Measurements from ENCODE around the gene ATP9B. TPM values are rescaled to one million over a fixed set of nuclear protein-coding genes. Genes with fewer than 3 reads are reported as not detected.

Gene ATP9B
- total RNA-seq, 2 donors from 2014 or later: 22.5 to 72.9 TPM

- Histone ChIP-seq H3K4me1 (ENCODE audit: control insufficient read depth in 1 of 2, low read depth in 2 of 2) (no peaks in the 10 kb centered on the region), H3K27ac (no peak overlapping the region), H3K36me3 (no peaks in the 10 kb centered on the region), H3K4me3 (no peak overlapping the region), H3K27me3 (replicated peaks; ENCODE audit: insufficient read depth) (no peaks in the 10 kb centered on the region), H3K9me3 (no peaks in the 10 kb centered on the region)
- TF ChIP-seq, protein P1, sequence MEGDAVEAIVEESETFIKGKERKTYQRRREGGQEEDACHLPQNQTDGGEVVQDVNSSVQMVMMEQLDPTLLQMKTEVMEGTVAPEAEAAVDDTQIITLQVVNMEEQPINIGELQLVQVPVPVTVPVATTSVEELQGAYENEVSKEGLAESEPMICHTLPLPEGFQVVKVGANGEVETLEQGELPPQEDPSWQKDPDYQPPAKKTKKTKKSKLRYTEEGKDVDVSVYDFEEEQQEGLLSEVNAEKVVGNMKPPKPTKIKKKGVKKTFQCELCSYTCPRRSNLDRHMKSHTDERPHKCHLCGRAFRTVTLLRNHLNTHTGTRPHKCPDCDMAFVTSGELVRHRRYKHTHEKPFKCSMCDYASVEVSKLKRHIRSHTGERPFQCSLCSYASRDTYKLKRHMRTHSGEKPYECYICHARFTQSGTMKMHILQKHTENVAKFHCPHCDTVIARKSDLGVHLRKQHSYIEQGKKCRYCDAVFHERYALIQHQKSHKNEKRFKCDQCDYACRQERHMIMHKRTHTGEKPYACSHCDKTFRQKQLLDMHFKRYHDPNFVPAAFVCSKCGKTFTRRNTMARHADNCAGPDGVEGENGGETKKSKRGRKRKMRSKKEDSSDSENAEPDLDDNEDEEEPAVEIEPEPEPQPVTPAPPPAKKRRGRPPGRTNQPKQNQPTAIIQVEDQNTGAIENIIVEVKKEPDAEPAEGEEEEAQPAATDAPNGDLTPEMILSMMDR (IDR thresholded peaks at IDR 0.05): no peak
- no peak for DNase-seq (ENCODE audit: low spot score)
- ATAC-seq (ENCODE audit: insufficient number of reproducible peaks, low FRiP score, low read depth): no peak
These were observed 21.0 kb upstream of the ATP9B start for GRCh38 chr18:79048245-79048632.

GRCh38 chr18:79049506-79049905 is 19.7 kb upstream of the ATP9B start:
- Histone ChIP-seq H3K27ac (no peak overlapping the region), H3K27me3 (replicated peaks; ENCODE audit: insufficient read depth) (no peaks in the 10 kb centered on the region), H3K4me3 (no peak overlapping the region), H3K4me1 (ENCODE audit: control insufficient read depth in 1 of 2, low read depth in 2 of 2) (no peaks in the 10 kb centered on the region), H3K36me3 (no peaks in the 10 kb centered on the region), H3K9me3 (no peaks in the 10 kb centered on the region)
- DNase-seq (ENCODE audit: low spot score): no peak
- TF ChIP-seq, protein P1 (IDR thresholded peaks at IDR 0.05): no peak
- no peak for ATAC-seq (ENCODE audit: insufficient number of reproducible peaks, low FRiP score, low read depth)

DNA sequence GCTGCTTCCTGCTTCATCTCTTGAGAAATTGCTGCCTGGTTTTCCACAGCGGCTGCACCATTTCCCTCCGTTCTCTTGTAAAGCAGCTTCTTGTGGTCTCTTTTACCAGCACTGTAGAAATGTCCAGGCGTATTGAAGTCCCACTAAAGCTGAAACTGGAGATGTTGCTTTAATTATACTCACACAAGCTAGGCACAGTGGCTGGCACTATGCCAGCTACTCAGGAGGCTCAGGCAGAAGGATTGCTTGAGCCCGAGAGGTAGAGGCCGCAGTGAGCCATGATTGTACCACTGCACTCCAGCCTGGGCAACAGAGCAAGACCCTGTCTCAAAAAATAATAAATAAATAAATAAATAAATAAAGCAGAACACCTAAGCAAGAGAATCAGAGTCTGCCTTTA is 19.2 kb upstream of the ATP9B start:
- H3K4me3 ChIP-seq: no peak overlapping the region
- H3K27me3 ChIP-seq (replicated peaks; ENCODE audit: insufficient read depth): no peaks in the 10 kb centered on the region
- no peaks in the 10 kb centered on the region for H3K4me1 ChIP-seq (ENCODE audit: control insufficient read depth in 1 of 2, low read depth in 2 of 2)
- no peaks in the 10 kb centered on the region for H3K9me3 ChIP-seq
- no peak overlapping the region for H3K27ac ChIP-seq
- ATAC-seq (ENCODE audit: insufficient number of reproducible peaks, low FRiP score, low read depth) (no peak), DNase-seq (ENCODE audit: low spot score) (no peak)
- TF ChIP-seq, protein P1 (IDR thresholded peaks at IDR 0.05): no peak
- H3K36me3 ChIP-seq: no peaks in the 10 kb centered on the region

GRCh38 chr18:79056827-79057367 is 12.3 kb upstream of the ATP9B start:
- H3K36me3 ChIP-seq: no peaks in the 10 kb centered on the region
- TF ChIP-seq, protein P1 (IDR thresholded peaks at IDR 0.05): no peak
- no peak for ATAC-seq (ENCODE audit: insufficient number of reproducible peaks, low FRiP score, low read depth)
- H3K4me1 ChIP-seq (ENCODE audit: control insufficient read depth in 1 of 2, low read depth in 2 of 2): no peaks in the 10 kb centered on the region
- no peaks in the 10 kb centered on the region for H3K27me3 ChIP-seq (replicated peaks; ENCODE audit: insufficient read depth)
- no peak for DNase-seq (ENCODE audit: low spot score)
- no peaks in the 10 kb centered on the region for H3K9me3 ChIP-seq
- H3K27ac ChIP-seq: no peak overlapping the region
- no peak overlapping the region for H3K4me3 ChIP-seq

GRCh38 chr18:79058007-79058406 is 11.2 kb upstream of the ATP9B start:
- no peaks in the 10 kb centered on the region for H3K9me3 ChIP-seq
- no peak overlapping the region for H3K27ac ChIP-seq
- ATAC-seq (ENCODE audit: insufficient number of reproducible peaks, low FRiP score, low read depth) (no peak), DNase-seq (ENCODE audit: low spot score) (no peak)
- no peaks in the 10 kb centered on the region for H3K27me3 ChIP-seq (replicated peaks; ENCODE audit: insufficient read depth)
- H3K4me3 ChIP-seq: no peak overlapping the region
- H3K36me3 ChIP-seq: no peaks in the 10 kb centered on the region
- TF ChIP-seq, protein P1 (IDR thresholded peaks at IDR 0.05): no peak
- no peaks in the 10 kb centered on the region for H3K4me1 ChIP-seq (ENCODE audit: control insufficient read depth in 1 of 2, low read depth in 2 of 2)

Measured in thoracic aorta (tissue), 2 donors.